ENCODE results near the gene TSPAN18.

The TSPAN18 gene

GRCh38 chr11:44835296-44835695 is 108.5 kb downstream of the TSPAN18 start:
- Mint-ChIP-seq H3K9me3 (no peaks in the 10 kb centered on the region), H3K27me3 (peaks cover 26% of the 10 kb centered on the region), H3K4me3 (no peak overlapping the region), H3K4me1 (no peaks in the 10 kb centered on the region), H3K27ac (no peak overlapping the region), H3K36me3 (no peaks in the 10 kb centered on the region)
- no peak for ATAC-seq

- H3K4me3 Mint-ChIP-seq: no peak overlapping the region
- H3K9me3 Mint-ChIP-seq: no peaks in the 10 kb centered on the region
- H3K4me1 Mint-ChIP-seq: no peaks in the 10 kb centered on the region
- H3K27me3 Mint-ChIP-seq: peaks cover 27% of the 10 kb centered on the region
- no peak overlapping the region for H3K27ac Mint-ChIP-seq
- no peaks in the 10 kb centered on the region for H3K36me3 Mint-ChIP-seq
- no peak for ATAC-seq
These were observed 109.2 kb downstream of the TSPAN18 start for GRCh38 chr11:44835938-44836337.

GRCh38 chr11:44837661-44838060 is 110.9 kb downstream of the TSPAN18 start:
- no peaks in the 10 kb centered on the region for H3K4me1 Mint-ChIP-seq
- H3K36me3 Mint-ChIP-seq: no peaks in the 10 kb centered on the region
- H3K27ac Mint-ChIP-seq: no peak overlapping the region
- H3K27me3 Mint-ChIP-seq: peaks cover 26% of the 10 kb centered on the region
- H3K4me3 Mint-ChIP-seq: no peak overlapping the region
- no peak for ATAC-seq
- H3K9me3 Mint-ChIP-seq: no peaks in the 10 kb centered on the region

GRCh38 chr11:44839458-44840084 is 112.8 kb downstream of the TSPAN18 start:
- Mint-ChIP-seq H3K9me3 (peaks cover 8% of the 10 kb centered on the region), H3K4me1 (no peaks in the 10 kb centered on the region), H3K27ac (no peak overlapping the region), H3K4me3 (no peak overlapping the region), H3K36me3 (peaks cover 4% of the 10 kb centered on the region), H3K27me3 (peaks cover 19% of the 10 kb centered on the region)
- no peak for ATAC-seq

GRCh38 chr11:44840085-44840478 is 113.3 kb downstream of the TSPAN18 start:
- no peak for ATAC-seq
- Mint-ChIP-seq H3K27ac (no peak overlapping the region), H3K9me3 (peaks cover 12% of the 10 kb centered on the region), H3K4me3 (no peak overlapping the region), H3K4me1 (no peaks in the 10 kb centered on the region), H3K27me3 (peaks cover 19% of the 10 kb centered on the region), H3K36me3 (peaks cover 8% of the 10 kb centered on the region)

- no peak overlapping the region for H3K27ac Mint-ChIP-seq
- no peak overlapping the region for H3K4me3 Mint-ChIP-seq
- no peak for ATAC-seq
- peaks cover 12% of the 10 kb centered on the region for H3K9me3 Mint-ChIP-seq
- no peaks in the 10 kb centered on the region for H3K4me1 Mint-ChIP-seq
- H3K36me3 Mint-ChIP-seq: peaks cover 8% of the 10 kb centered on the region
- H3K27me3 Mint-ChIP-seq: peaks cover 19% of the 10 kb centered on the region
These were observed 113.9 kb downstream of the TSPAN18 start for GRCh38 chr11:44840521-44841251.

- H3K36me3 Mint-ChIP-seq: peaks cover 14% of the 10 kb centered on the region
- no peaks in the 10 kb centered on the region for H3K4me1 Mint-ChIP-seq
- peaks cover 17% of the 10 kb centered on the region for H3K9me3 Mint-ChIP-seq
- H3K4me3 Mint-ChIP-seq: no peak overlapping the region
- no peak overlapping the region for H3K27ac Mint-ChIP-seq
- peaks cover 27% of the 10 kb centered on the region for H3K27me3 Mint-ChIP-seq
- ATAC-seq: no peak
These were observed 115.5 kb downstream of the TSPAN18 start for GRCh38 chr11:44842220-44842619.

GRCh38 chr11:44846852-44847251 is 120.1 kb downstream of the TSPAN18 start:
- Mint-ChIP-seq H3K9me3 (peaks cover 17% of the 10 kb centered on the region), H3K4me3 (no peak overlapping the region), H3K36me3 (peaks cover 14% of the 10 kb centered on the region), H3K27me3 (peaks cover 9% of the 10 kb centered on the region), H3K27ac (no peak overlapping the region), H3K4me1 (no peaks in the 10 kb centered on the region)
- ATAC-seq: no peak

- Mint-ChIP-seq H3K27me3 (peaks cover 9% of the 10 kb centered on the region), H3K4me1 (no peaks in the 10 kb centered on the region), H3K27ac (no peak overlapping the region), H3K36me3 (peaks cover 14% of the 10 kb centered on the region), H3K9me3 (peaks cover 17% of the 10 kb centered on the region), H3K4me3 (no peak overlapping the region)
- ATAC-seq: no peak
These were observed 120.6 kb downstream of the TSPAN18 start for GRCh38 chr11:44847316-44847715.

- no peak overlapping the region for H3K4me3 Mint-ChIP-seq
- H3K27me3 Mint-ChIP-seq: peaks cover 9% of the 10 kb centered on the region
- no peak for ATAC-seq
- H3K36me3 Mint-ChIP-seq: peaks cover 14% of the 10 kb centered on the region
- H3K4me1 Mint-ChIP-seq: no peaks in the 10 kb centered on the region
- no peak overlapping the region for H3K27ac Mint-ChIP-seq
- peaks cover 14% of the 10 kb centered on the region for H3K9me3 Mint-ChIP-seq
These were observed 121.6 kb downstream of the TSPAN18 start for GRCh38 chr11:44848203-44848962.

- Mint-ChIP-seq H3K4me1 (no peaks in the 10 kb centered on the region), H3K4me3 (no peak overlapping the region), H3K36me3 (peaks cover 14% of the 10 kb centered on the region), H3K27ac (no peak overlapping the region), H3K9me3 (peaks cover 11% of the 10 kb centered on the region), H3K27me3 (peaks cover 9% of the 10 kb centered on the region)
- ATAC-seq: no peak
These were observed 122.2 kb downstream of the TSPAN18 start for GRCh38 chr11:44848963-44849350.

- Mint-ChIP-seq H3K9me3 (peaks cover 10% of the 10 kb centered on the region), H3K27ac (no peak overlapping the region), H3K36me3 (peaks cover 11% of the 10 kb centered on the region), H3K4me1 (no peaks in the 10 kb centered on the region), H3K4me3 (no peak overlapping the region), H3K27me3 (peaks cover 9% of the 10 kb centered on the region)
- no peak for ATAC-seq
These were observed 122.7 kb downstream of the TSPAN18 start for GRCh38 chr11:44849424-44849823.

GRCh38 chr11:44849922-44850321 is 123.2 kb downstream of the TSPAN18 start:
- Mint-ChIP-seq H3K36me3 (peaks cover 6% of the 10 kb centered on the region), H3K9me3 (peaks cover 5% of the 10 kb centered on the region)

GRCh38 chr11:44851496-44851895 is 124.7 kb downstream of the TSPAN18 start:
- peaks cover 7% of the 10 kb centered on the region for H3K27me3 Mint-ChIP-seq
- peaks cover 4% of the 10 kb centered on the region for H3K9me3 Mint-ChIP-seq
- H3K27ac Mint-ChIP-seq: no peak overlapping the region
- peaks cover 6% of the 10 kb centered on the region for H3K36me3 Mint-ChIP-seq
- no peak for ATAC-seq
- H3K4me1 Mint-ChIP-seq: no peaks in the 10 kb centered on the region
- no peak overlapping the region for H3K4me3 Mint-ChIP-seq

More at GRCh38 chr11:44849922-44850321, 123.2 kb downstream of the TSPAN18 start:
- peaks cover 9% of the 10 kb centered on the region for H3K27me3 Mint-ChIP-seq
- no peak overlapping the region for H3K4me3 Mint-ChIP-seq
- no peak overlapping the region for H3K27ac Mint-ChIP-seq
- no peak for ATAC-seq
- no peaks in the 10 kb centered on the region for H3K4me1 Mint-ChIP-seq

GRCh38 chr11:44852159-44852747 is 125.5 kb downstream of the TSPAN18 start:
- H3K4me1 Mint-ChIP-seq: no peaks in the 10 kb centered on the region
- peaks cover 2% of the 10 kb centered on the region for H3K27me3 Mint-ChIP-seq
- no peak overlapping the region for H3K27ac Mint-ChIP-seq
- no peaks in the 10 kb centered on the region for H3K36me3 Mint-ChIP-seq
- no peak overlapping the region for H3K4me3 Mint-ChIP-seq
- ATAC-seq: no peak
- H3K9me3 Mint-ChIP-seq: no peaks in the 10 kb centered on the region

Measured in stimulated activated memory B cell treated with anti-CD40 and anti-IgM and Interleukin-4, amounts not matched to agents 10 μg/mL and 1 μg/mL and 100 μg/mL, for 72 hours (primary cell).